HCT116 (cell line): Measurements from ENCODE around the gene CENPF. TPM values are rescaled to one million over a fixed set of nuclear protein-coding genes. Genes with fewer than 3 reads are reported as not detected.

Source experiments
- CBX3 ChIP-seq: IDR thresholded peaks from 2 replicates; pipeline ENCODE4 v1.6.1; 2012; ENCODE audit warnings: low read depth
- CEBPB ChIP-seq: IDR thresholded peaks from 2 replicates; pipeline ENCODE4 v1.6.1; 2012; ENCODE audit warnings: low read depth
- ELF1 ChIP-seq: IDR thresholded peaks from 2 replicates; pipeline ENCODE4 v1.6.1; 2012; ENCODE audit warnings: low read depth, borderline replicate concordance
- EZH2 ChIP-seq: fragments of 200-600 bp; sonication (generic); IDR thresholded peaks from 2 replicates; pipeline ENCODE4 v1.6.1; 2017; ENCODE audit warnings: antibody characterized with exemption, mixed run types
- EZH2phosphoT487 ChIP-seq: fragments of 200-600 bp; IDR thresholded peaks from 2 replicates; pipeline ENCODE4 v1.6.1; 2018; ENCODE audit warnings: antibody characterized with exemption, borderline replicate concordance
- FOSL1 ChIP-seq: IDR thresholded peaks from 2 replicates; pipeline ENCODE4 v1.6.1; 2012; ENCODE audit warnings: low read depth
- JUND ChIP-seq: IDR thresholded peaks from 2 replicates; pipeline ENCODE4 v1.6.1; 2012
- POLR2A ChIP-seq: IDR thresholded peaks from 2 replicates; pipeline ENCODE4 v1.7.0; 2011; ENCODE audit warnings: borderline replicate concordance; ENCODE audit not compliant: insufficient read depth, insufficient read length; ENCODE audit errors: extremely low read depth
- POLR2AphosphoS5 ChIP-seq: IDR thresholded peaks from 2 replicates; pipeline ENCODE4 v1.6.1; 2011; ENCODE audit warnings: mild to moderate bottlenecking, low read depth, low read length, moderate library complexity
- RAD21 ChIP-seq: IDR thresholded peaks from 2 replicates; pipeline ENCODE4 v1.6.1; 2012; ENCODE audit warnings: low read depth, mild to moderate bottlenecking
- SIN3A ChIP-seq: IDR thresholded peaks from 2 replicates; pipeline ENCODE4 v1.6.1; 2012; ENCODE audit warnings: low read depth
- SP1 ChIP-seq: IDR thresholded peaks from 2 replicates; pipeline ENCODE4 v1.6.1; 2012; ENCODE audit warnings: low read depth
- SRF ChIP-seq: IDR thresholded peaks from 2 replicates; pipeline ENCODE4 v1.6.1; 2012; ENCODE audit warnings: low read depth
- TCF7L2 ChIP-seq: IDR thresholded peaks from 2 replicates; pipeline ENCODE4 v1.7.0; 2011; ENCODE audit warnings: borderline replicate concordance, inconsistent platforms; ENCODE audit not compliant: insufficient read depth, insufficient read length; ENCODE audit errors: extremely low read depth
- ZFX ChIP-seq: fragments of 450-650 bp; IDR thresholded peaks from 2 replicates; pipeline ENCODE4 v1.6.1; 2017
- ZNF274 ChIP-seq: fragments of 200-500 bp; sonication (Bioruptor generic); IDR thresholded peaks from 2 replicates; pipeline ENCODE4 v1.6.1; 2014; ENCODE audit warnings: mild to moderate bottlenecking, low read depth, low read length, inconsistent platforms
- total RNA-seq: library from RNA; stranded (reverse); gene quantifications from one replicate; pipeline ENCODE4 v1.2.1, GENCODE V29; 2021; ENCODE audit not compliant: unreplicated experiment
- TF ChIP-seq, protein P1 (sequence below), 3 experiments: fragments of 200-600 bp in 1 of 3; sonication (generic) in 1 of 3; IDR thresholded peaks in 2 of 3; conservative IDR thresholded peaks in 1 of 3; 2 replicates each; pipeline ENCODE4 v1.5.1; 2012 to 2017; ENCODE audit warnings: low read depth in 2 of 3, low read length in 2 of 3, antibody characterized with exemption in 1 of 3, borderline replicate concordance in 1 of 3, control low read depth in 1 of 3, mild to moderate bottlenecking in 1 of 3, mixed read lengths in 1 of 3, mixed run types in 1 of 3, moderate library complexity in 1 of 3; ENCODE audit not compliant: insufficient read depth in 1 of 3
- TF ChIP-seq, protein P2 (sequence below): IDR thresholded peaks from 2 replicates; pipeline ENCODE4 v1.6.1; 2012
- TF ChIP-seq, protein P3 (sequence below): IDR thresholded peaks from 2 replicates; pipeline ENCODE4 v1.6.1; 2012

The CENPF gene
- total RNA-seq, 1 experiment from 2014 or later, result 120 TPM

GRCh38 chr1:214581785-214582184 lies 21.2 kb upstream of the CENPF start (continued):
- no peak for TF ChIP-seq ZNF274
- TF ChIP-seq, protein P1, sequence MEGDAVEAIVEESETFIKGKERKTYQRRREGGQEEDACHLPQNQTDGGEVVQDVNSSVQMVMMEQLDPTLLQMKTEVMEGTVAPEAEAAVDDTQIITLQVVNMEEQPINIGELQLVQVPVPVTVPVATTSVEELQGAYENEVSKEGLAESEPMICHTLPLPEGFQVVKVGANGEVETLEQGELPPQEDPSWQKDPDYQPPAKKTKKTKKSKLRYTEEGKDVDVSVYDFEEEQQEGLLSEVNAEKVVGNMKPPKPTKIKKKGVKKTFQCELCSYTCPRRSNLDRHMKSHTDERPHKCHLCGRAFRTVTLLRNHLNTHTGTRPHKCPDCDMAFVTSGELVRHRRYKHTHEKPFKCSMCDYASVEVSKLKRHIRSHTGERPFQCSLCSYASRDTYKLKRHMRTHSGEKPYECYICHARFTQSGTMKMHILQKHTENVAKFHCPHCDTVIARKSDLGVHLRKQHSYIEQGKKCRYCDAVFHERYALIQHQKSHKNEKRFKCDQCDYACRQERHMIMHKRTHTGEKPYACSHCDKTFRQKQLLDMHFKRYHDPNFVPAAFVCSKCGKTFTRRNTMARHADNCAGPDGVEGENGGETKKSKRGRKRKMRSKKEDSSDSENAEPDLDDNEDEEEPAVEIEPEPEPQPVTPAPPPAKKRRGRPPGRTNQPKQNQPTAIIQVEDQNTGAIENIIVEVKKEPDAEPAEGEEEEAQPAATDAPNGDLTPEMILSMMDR (IDR thresholded peaks at IDR 0.05 in 2 of 3, conservative IDR thresholded peaks at IDR 0.05 in 1 of 3; ENCODE audit: borderline replicate concordance in 1 of 3, insufficient read depth in 1 of 3, low read depth in 2 of 3, low read length in 2 of 3), result no peak
- TF ChIP-seq POLR2AphosphoS5, result peak; percentile 39; the same call in 1 of the 2 replicates
- no peak for TF ChIP-seq TCF7L2
- no peak for TF ChIP-seq EZH2phosphoT487
- peak; percentile 63 for TF ChIP-seq SP1
- TF ChIP-seq RAD21, result peak; percentile 18; the same call in 1 of the 2 replicates
- no peak for TF ChIP-seq EZH2
- TF ChIP-seq ZFX, result no peak
- TF ChIP-seq, protein P2, sequence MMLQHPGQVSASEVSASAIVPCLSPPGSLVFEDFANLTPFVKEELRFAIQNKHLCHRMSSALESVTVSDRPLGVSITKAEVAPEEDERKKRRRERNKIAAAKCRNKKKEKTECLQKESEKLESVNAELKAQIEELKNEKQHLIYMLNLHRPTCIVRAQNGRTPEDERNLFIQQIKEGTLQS, result no peak
- TF ChIP-seq JUND, result peak; percentile 79
- TF ChIP-seq ELF1, result no peak; the same call in 1 of the 2 replicates
- TF ChIP-seq POLR2A, result no peak
- no peak for TF ChIP-seq CEBPB
- peak; percentile 82 for TF ChIP-seq FOSL1
- peak; percentile 83 for TF ChIP-seq CBX3
- no peak for TF ChIP-seq SRF
- no peak for TF ChIP-seq SIN3A
- TF ChIP-seq, protein P3, sequence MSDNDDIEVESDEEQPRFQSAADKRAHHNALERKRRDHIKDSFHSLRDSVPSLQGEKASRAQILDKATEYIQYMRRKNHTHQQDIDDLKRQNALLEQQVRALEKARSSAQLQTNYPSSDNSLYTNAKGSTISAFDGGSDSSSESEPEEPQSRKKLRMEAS, result peak; percentile 67
- TF ChIP-seq, all 23 proteins: peak for 8
